Measurements from ENCODE around the gene PTPRK.

DNA sequence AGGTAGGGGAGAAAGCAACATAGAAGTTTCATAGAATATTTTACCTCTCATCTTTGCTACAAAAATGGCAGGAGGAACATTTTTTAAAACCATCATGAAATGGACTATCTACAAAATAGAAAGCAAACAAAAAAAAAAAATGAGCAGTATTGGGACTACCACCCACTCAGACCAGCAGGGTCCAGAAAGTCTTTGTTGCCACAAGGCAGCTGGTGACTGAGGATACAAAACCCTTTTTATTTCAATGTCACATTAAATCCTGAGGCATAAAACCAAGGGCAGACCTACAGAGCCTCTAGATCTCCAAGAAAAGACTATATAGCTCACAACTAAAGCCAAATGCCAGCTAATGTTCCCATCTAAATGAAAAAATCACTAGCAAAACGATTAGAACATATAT, 282.2 kb downstream of the PTPRK start:
- TF ChIP-seq, protein P1, sequence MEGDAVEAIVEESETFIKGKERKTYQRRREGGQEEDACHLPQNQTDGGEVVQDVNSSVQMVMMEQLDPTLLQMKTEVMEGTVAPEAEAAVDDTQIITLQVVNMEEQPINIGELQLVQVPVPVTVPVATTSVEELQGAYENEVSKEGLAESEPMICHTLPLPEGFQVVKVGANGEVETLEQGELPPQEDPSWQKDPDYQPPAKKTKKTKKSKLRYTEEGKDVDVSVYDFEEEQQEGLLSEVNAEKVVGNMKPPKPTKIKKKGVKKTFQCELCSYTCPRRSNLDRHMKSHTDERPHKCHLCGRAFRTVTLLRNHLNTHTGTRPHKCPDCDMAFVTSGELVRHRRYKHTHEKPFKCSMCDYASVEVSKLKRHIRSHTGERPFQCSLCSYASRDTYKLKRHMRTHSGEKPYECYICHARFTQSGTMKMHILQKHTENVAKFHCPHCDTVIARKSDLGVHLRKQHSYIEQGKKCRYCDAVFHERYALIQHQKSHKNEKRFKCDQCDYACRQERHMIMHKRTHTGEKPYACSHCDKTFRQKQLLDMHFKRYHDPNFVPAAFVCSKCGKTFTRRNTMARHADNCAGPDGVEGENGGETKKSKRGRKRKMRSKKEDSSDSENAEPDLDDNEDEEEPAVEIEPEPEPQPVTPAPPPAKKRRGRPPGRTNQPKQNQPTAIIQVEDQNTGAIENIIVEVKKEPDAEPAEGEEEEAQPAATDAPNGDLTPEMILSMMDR (conservative IDR thresholded peaks at IDR 0.05; ENCODE audit: low read depth in 2 of 2): no peak
- TF ChIP-seq JUNB (IDR thresholded peaks at IDR 0.05; ENCODE audit: unreplicated experiment): no peak
- no peak for TF ChIP-seq EZH2 (IDR thresholded peaks at IDR 0.05; ENCODE audit: low read depth, unreplicated experiment)
- TF ChIP-seq POLR2AphosphoS5 (IDR thresholded peaks at IDR 0.05; ENCODE audit: low read depth): no peak
- TF ChIP-seq CREB1 (CRISPR knock-in tag; IDR thresholded peaks at IDR 0.05; ENCODE audit: low read depth): no peak
- no peak for TF ChIP-seq NANOG (IDR thresholded peaks at IDR 0.05; ENCODE audit: borderline replicate concordance)
- no peak for TF ChIP-seq STAT1 (IDR thresholded peaks at IDR 0.05; ENCODE audit: unreplicated experiment)
- no peak for TF ChIP-seq ZNF114 (CRISPR knock-in tag; IDR thresholded peaks at IDR 0.05)
- TF ChIP-seq, protein P2, sequence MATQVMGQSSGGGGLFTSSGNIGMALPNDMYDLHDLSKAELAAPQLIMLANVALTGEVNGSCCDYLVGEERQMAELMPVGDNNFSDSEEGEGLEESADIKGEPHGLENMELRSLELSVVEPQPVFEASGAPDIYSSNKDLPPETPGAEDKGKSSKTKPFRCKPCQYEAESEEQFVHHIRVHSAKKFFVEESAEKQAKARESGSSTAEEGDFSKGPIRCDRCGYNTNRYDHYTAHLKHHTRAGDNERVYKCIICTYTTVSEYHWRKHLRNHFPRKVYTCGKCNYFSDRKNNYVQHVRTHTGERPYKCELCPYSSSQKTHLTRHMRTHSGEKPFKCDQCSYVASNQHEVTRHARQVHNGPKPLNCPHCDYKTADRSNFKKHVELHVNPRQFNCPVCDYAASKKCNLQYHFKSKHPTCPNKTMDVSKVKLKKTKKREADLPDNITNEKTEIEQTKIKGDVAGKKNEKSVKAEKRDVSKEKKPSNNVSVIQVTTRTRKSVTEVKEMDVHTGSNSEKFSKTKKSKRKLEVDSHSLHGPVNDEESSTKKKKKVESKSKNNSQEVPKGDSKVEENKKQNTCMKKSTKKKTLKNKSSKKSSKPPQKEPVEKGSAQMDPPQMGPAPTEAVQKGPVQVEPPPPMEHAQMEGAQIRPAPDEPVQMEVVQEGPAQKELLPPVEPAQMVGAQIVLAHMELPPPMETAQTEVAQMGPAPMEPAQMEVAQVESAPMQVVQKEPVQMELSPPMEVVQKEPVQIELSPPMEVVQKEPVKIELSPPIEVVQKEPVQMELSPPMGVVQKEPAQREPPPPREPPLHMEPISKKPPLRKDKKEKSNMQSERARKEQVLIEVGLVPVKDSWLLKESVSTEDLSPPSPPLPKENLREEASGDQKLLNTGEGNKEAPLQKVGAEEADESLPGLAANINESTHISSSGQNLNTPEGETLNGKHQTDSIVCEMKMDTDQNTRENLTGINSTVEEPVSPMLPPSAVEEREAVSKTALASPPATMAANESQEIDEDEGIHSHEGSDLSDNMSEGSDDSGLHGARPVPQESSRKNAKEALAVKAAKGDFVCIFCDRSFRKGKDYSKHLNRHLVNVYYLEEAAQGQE (IDR thresholded peaks at IDR 0.05; ENCODE audit: unreplicated experiment): no peak
- TF ChIP-seq EZH2phosphoT487 (IDR thresholded peaks at IDR 0.05; ENCODE audit: unreplicated experiment): no peak
- TF ChIP-seq, protein P3, sequence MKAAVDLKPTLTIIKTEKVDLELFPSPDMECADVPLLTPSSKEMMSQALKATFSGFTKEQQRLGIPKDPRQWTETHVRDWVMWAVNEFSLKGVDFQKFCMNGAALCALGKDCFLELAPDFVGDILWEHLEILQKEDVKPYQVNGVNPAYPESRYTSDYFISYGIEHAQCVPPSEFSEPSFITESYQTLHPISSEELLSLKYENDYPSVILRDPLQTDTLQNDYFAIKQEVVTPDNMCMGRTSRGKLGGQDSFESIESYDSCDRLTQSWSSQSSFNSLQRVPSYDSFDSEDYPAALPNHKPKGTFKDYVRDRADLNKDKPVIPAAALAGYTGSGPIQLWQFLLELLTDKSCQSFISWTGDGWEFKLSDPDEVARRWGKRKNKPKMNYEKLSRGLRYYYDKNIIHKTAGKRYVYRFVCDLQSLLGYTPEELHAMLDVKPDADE (IDR thresholded peaks at IDR 0.05): no peak
